H1 (cell line): ENCODE data around the gene YWHAQ. TPM values are rescaled to one million over a fixed set of nuclear protein-coding genes. Genes with fewer than 3 reads are reported as not detected.

Experiments
- CTCF ChIA-PET: fragments of 300-600 bp; sonication (Branson Sonifier 250); formaldehyde crosslinking; loops from one replicate; lab custom pipeline; 2021; ENCODE audit not compliant: partially characterized antibody; lab: Charles Lee
- POLR2A ChIA-PET: fragments of 300-600 bp; sonication (Branson Sonifier 250); formaldehyde crosslinking; loops from one replicate; lab custom pipeline; 2021; ENCODE audit warnings: inconsistent platforms; ENCODE audit not compliant: partially characterized antibody; lab: Charles Lee
- DNase-seq, 2 experiments: peaks; one replicate each; pipeline versions ENCODE4 v3.0.0 to v3.0.0-alpha.2; 2010 to 2022; ENCODE audit warnings: low spot score in 2 of 2, low read depth in 1 of 2, mixed read lengths in 1 of 2
- FAIRE-seq: peaks from 2 replicates; lab custom pipeline; 2011; peaks lifted over from hg19 to GRCh38; lab: Jason Lieb, UNC
- H2AFZ ChIP-seq: 2 replicates; pipeline ENCODE4 v1.8.1; 2012; ENCODE audit warnings: low read length, inconsistent platforms
- H2AK5ac ChIP-seq: 2 replicates; pipeline ENCODE4 v1.6.1; 2013; ENCODE audit warnings: low read depth, low read length
- H2BK120ac ChIP-seq: replicated peaks from 2 replicates; pipeline ENCODE3; 2013; ENCODE audit warnings: low read depth, low read length, inconsistent platforms
- H2BK12ac ChIP-seq: 2 replicates; pipeline ENCODE4 v1.6.1; 2013; ENCODE audit warnings: low read depth, low read length
- H2BK15ac ChIP-seq: 2 replicates; pipeline ENCODE4 v1.6.1; 2013; ENCODE audit warnings: low read length
- H2BK20ac ChIP-seq: 2 replicates; pipeline ENCODE4 v1.6.1; 2013; ENCODE audit warnings: low read length
- H2BK5ac ChIP-seq: 2 replicates; pipeline ENCODE4 v1.6.1; 2013; ENCODE audit warnings: low read depth, low read length
- H3K14ac ChIP-seq: 2 replicates; pipeline ENCODE4 v1.6.1; 2013; ENCODE audit warnings: inconsistent platforms; ENCODE audit not compliant: insufficient read length
- H3K18ac ChIP-seq: 2 replicates; pipeline ENCODE4 v1.6.1; 2013; ENCODE audit warnings: low read length; ENCODE audit errors: extremely low read depth
- H3K23ac ChIP-seq: 2 replicates; pipeline ENCODE4 v1.6.1; 2013; ENCODE audit warnings: inconsistent platforms; ENCODE audit not compliant: insufficient read length
- H3K23me2 ChIP-seq: 2 replicates; pipeline ENCODE4 v1.6.1; 2013; ENCODE audit warnings: low read depth, low read length
- H3K27ac ChIP-seq: 2 replicates; pipeline ENCODE4 v1.6.1; 2011; ENCODE audit warnings: low read depth, low read length, inconsistent platforms
- H3K27me3 ChIP-seq, 4 experiments: replicated peaks in 1 of 4; 1 replicate in 1 of 4; 2 replicates in 3 of 4; pipeline versions ENCODE4 v1.6.1 to v1.8.1; 2011 to 2013; ENCODE audit warnings: low read length in 3 of 4, mild to moderate bottlenecking in 3 of 4, inconsistent platforms in 2 of 4, mixed read lengths in 2 of 4, moderate library complexity in 1 of 4; ENCODE audit not compliant: control insufficient read depth in 3 of 4, insufficient read depth in 3 of 4; ENCODE audit errors: extremely low read depth in 1 of 4
- H3K36me3 ChIP-seq, 4 experiments: 2 replicates each; pipeline versions ENCODE4 v1.6.1 to v1.8.1; 2011 to 2013; ENCODE audit warnings: mild to moderate bottlenecking in 4 of 4, low read length in 3 of 4, moderate library complexity in 2 of 4, control low read depth in 1 of 4, inconsistent platforms in 1 of 4; ENCODE audit not compliant: insufficient read depth in 4 of 4, control insufficient read depth in 2 of 4
- H3K4ac ChIP-seq: replicated peaks from 2 replicates; pipeline ENCODE3; 2013; ENCODE audit warnings: low read length, low read depth, mixed read lengths, inconsistent platforms; ENCODE audit not compliant: insufficient read length
- H3K4me1 ChIP-seq, 4 experiments: replicated peaks in 1 of 4; 1 replicate in 1 of 4; 2 replicates in 3 of 4; pipeline versions ENCODE4 v1.6.1 to v1.8.1; 2011 to 2013; ENCODE audit warnings: low read length in 3 of 4, inconsistent platforms in 2 of 4, mixed read lengths in 1 of 4; ENCODE audit not compliant: insufficient read depth in 4 of 4, control insufficient read depth in 3 of 4
- H3K4me2 ChIP-seq, 2 experiments: 2 replicates each; pipeline versions ENCODE4 v1.6.1 to v1.8.1; 2011 to 2013; ENCODE audit warnings: low read depth in 2 of 2, low read length in 2 of 2, control low read depth in 1 of 2, inconsistent platforms in 1 of 2, mild to moderate bottlenecking in 1 of 2; ENCODE audit not compliant: insufficient read depth in 1 of 2
- H3K4me3 ChIP-seq, 4 experiments: fragments of 200-600, 300-600 bp in 1 of 4; sonication (generic), shearing (Covaris generic), sonication (Bioruptor Twin) in 1 of 4; 2 replicates each; pipeline versions ENCODE4 v1.5.1 to v1.8.1; 2011 to 2016; ENCODE audit warnings: low read length in 4 of 4, low read depth in 3 of 4, control low read depth in 2 of 4, inconsistent platforms in 2 of 4, mild to moderate bottlenecking in 2 of 4, mixed read lengths in 1 of 4, moderate library complexity in 1 of 4; ENCODE audit not compliant: insufficient read depth in 2 of 4; ENCODE audit errors: extremely low read depth in 1 of 4
- H3K56ac ChIP-seq: replicated peaks from 2 replicates; pipeline ENCODE3; 2013; ENCODE audit warnings: low read depth, mild to moderate bottlenecking, mixed read lengths, low read length, inconsistent platforms; ENCODE audit not compliant: insufficient read length
- H3K79me1 ChIP-seq: 2 replicates; pipeline ENCODE4 v1.6.1; 2013; ENCODE audit warnings: low read depth, low read length, control low read depth
- H3K79me2 ChIP-seq, 2 experiments: 2 replicates each; pipeline versions ENCODE4 v1.6.1 to v1.8.1; 2012 to 2013; ENCODE audit warnings: low read length in 2 of 2, mild to moderate bottlenecking in 2 of 2, inconsistent platforms in 1 of 2; ENCODE audit not compliant: insufficient read depth in 2 of 2, control insufficient read depth in 1 of 2
- H3K9ac ChIP-seq, 4 experiments: replicated peaks in 1 of 4; 1 replicate in 1 of 4; 2 replicates in 3 of 4; pipeline versions ENCODE4 v1.6.1 to v1.8.1; 2011 to 2013; ENCODE audit warnings: low read depth in 3 of 4, low read length in 3 of 4, control low read depth in 2 of 4, mild to moderate bottlenecking in 2 of 4, moderate library complexity in 2 of 4, inconsistent platforms in 1 of 4; ENCODE audit errors: extremely low read depth in 1 of 4
- H3K9me3 ChIP-seq, 2 experiments: 2 replicates each; pipeline versions ENCODE4 v1.6.1 to v1.8.1; 2012 to 2013; ENCODE audit warnings: mild to moderate bottlenecking in 2 of 2, moderate library complexity in 2 of 2, control low read depth in 1 of 2, inconsistent platforms in 1 of 2, low read depth in 1 of 2, low read length in 1 of 2, mixed read lengths in 1 of 2; ENCODE audit not compliant: insufficient read depth in 2 of 2
- H4K20me1 ChIP-seq, 2 experiments: replicated peaks in 1 of 2; 2 replicates each; pipeline versions ENCODE3 to v1.8.1; 2011 to 2013; ENCODE audit warnings: inconsistent platforms in 2 of 2, low read length in 2 of 2, mild to moderate bottlenecking in 1 of 2; ENCODE audit not compliant: insufficient read depth in 2 of 2, control insufficient read depth in 1 of 2
- H4K5ac ChIP-seq: 2 replicates; pipeline ENCODE4 v1.6.1; 2013; ENCODE audit warnings: low read length, low read depth, mixed read lengths, inconsistent platforms; ENCODE audit not compliant: insufficient read length
- H4K8ac ChIP-seq: 2 replicates; pipeline ENCODE4 v1.8.0; 2013; ENCODE audit warnings: mild to moderate bottlenecking, moderate library complexity, low read length, inconsistent platforms; ENCODE audit not compliant: insufficient read depth; ENCODE audit errors: extremely low read depth
- H4K91ac ChIP-seq: replicated peaks from 2 replicates; pipeline ENCODE3; 2013; ENCODE audit warnings: low read length, mixed read lengths, inconsistent platforms; ENCODE audit not compliant: insufficient read length
- SUZ12 ChIP-seq: fragments of 200-600 bp; sonication (generic); IDR thresholded peaks from 2 replicates; pipeline ENCODE4 v1.6.1; 2012; ENCODE audit warnings: mild to moderate bottlenecking, inconsistent platforms, low read length, moderate library complexity, mixed read lengths
- WGBS, 2 experiments: shearing (Covaris generic) in 1 of 2; methylation state at CpG; one replicate each; pipeline versions ENCODE4 v1.1.6 to v1.1.7; 2013 to 2015; ENCODE audit warnings: low lambda C conversion rate in 2 of 2, mixed read lengths in 2 of 2, inconsistent platforms in 1 of 2, low coverage in 1 of 2, missing lambda C conversion rate in 1 of 2; ENCODE audit not compliant: insufficient replicate concordance in 2 of 2, insufficient coverage in 1 of 2, insufficient read length in 1 of 2; ENCODE audit errors: extremely low coverage in 1 of 2, missing lambda C conversion rate in 1 of 2; 5-methylcytosine and 5-hydroxymethylcytosine counted together
- polyA plus RNA-seq, 7 experiments: library from polyadenylated mRNA; depleted of rRNA in 3 of 7; stranded (reverse) in 5 of 7; unstranded in 2 of 7; fragments of >200 nt in 5 of 7; fragments of 200-250 nt in 2 of 7; gene quantifications; 1 replicate in 5 of 7; 2 replicates in 1 of 7; 4 replicates in 1 of 7; pipeline versions ENCODE4 v1.2.1 to v1.2.3, GENCODE V29; 2011 to 2013; ENCODE audit warnings: missing spikeins in 2 of 7, mixed read lengths in 2 of 7
- total RNA-seq: library from RNA; stranded (reverse); fragmentation: NEBNext Ultra II Directional; extraction: Animal tissue kit (Norgen Biotek cat#: 25700); gene quantifications from 2 replicates; pipeline ENCODE4 v1.2.1, GENCODE V29; 2021
- TF ChIP-seq, protein P1 (sequence below): IDR thresholded peaks from 2 replicates; pipeline ENCODE4 v1.6.1; 2012; ENCODE audit warnings: inconsistent platforms

YWHAQ gene
- total and polyA plus RNA-seq, 2 of the 8 experiments (the other 6 are each of a cell fraction or from before 2014, with no cell fraction given): 244 to 480 TPM

DNA sequence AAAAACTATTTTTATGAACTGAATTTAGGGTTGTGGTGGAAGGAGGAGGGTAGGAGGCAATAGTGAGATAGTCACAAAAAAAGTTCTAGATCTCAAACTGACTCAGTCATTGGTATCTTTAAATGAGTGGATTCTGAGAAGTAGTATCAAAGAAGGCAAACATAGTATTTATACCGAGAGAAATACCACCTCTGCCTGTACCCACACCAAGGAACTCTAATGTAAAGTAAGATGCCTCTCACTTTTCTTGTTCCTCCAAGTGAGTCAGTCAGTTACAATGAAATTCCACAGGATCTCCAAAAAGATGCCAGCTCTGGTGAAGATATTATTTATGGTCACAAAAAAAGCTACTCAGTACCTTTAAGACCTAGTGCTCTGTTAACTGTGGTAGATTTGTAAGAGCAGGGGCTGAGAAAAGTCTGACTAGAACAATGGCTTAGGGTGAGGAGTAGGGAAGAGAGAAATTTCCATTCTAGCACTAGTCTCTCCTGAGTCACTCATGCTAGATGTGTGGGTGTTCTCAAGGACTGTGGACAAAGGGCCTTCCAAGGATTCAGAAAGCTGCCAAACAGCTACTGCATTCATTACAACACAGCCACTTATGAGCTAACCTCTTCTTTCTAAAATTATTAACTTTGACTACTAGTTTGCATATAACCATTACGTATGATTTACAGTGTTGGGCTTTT, 36.3 kb downstream of the YWHAQ start:
- H4K20me1 ChIP-seq: peaks cover 2 to 6% of the 10 kb centered on the region in 2 experiments

More for the DNA sequence above, 36.3 kb downstream of the YWHAQ start:
- no peak overlapping the region for H3K56ac ChIP-seq
- H2AK5ac ChIP-seq: no peak overlapping the region
- no peak overlapping the region for H3K9ac ChIP-seq
- H2BK120ac ChIP-seq: no peak overlapping the region
- H3K4me1 ChIP-seq: peaks cover 0 to 3% (median 0%) of the 10 kb centered on the region in 4 experiments; a peak in 1 of 7 replicates
- FAIRE-seq (no peak), DNase-seq (no peak)
- peaks cover 3 to 4% of the 10 kb centered on the region in 2 experiments; a peak in 2 of 4 replicates for H3K9me3 ChIP-seq
- ChIA-PET POLR2A (interaction anchor here (0.7 to 1.3 kb wide), 3 partner anchors 9 to 31 kb away, joined by 3 read pairs; no protein-coding TSS in a partner anchor), CTCF (interaction anchor here (0.7 to 1.4 kb wide), 4 partner anchors 17 to 59 kb away, joined by 3 to 5 read pairs (median 4); no protein-coding TSS in a partner anchor)
- H4K91ac ChIP-seq: no peak overlapping the region
- peaks cover 6% of the 10 kb centered on the region; the same call in 1 of the 2 replicates for H3K79me1 ChIP-seq
- H3K23me2 ChIP-seq: no peaks in the 10 kb centered on the region
- peaks cover 15 to 90% of the 10 kb centered on the region in 2 experiments for H3K79me2 ChIP-seq
- WGBS, 2 experiments: 90% methylated on average over 2 of the region's 2 CpGs; no CpG with 5 or more reads in 1 of the 2 experiments
- no peak overlapping the region for H3K14ac ChIP-seq
- no peak overlapping the region for H2BK15ac ChIP-seq
- H4K5ac ChIP-seq: no peak overlapping the region
- no peak overlapping the region for H2AFZ ChIP-seq
- H3K4me2 ChIP-seq: no peak overlapping the region
- no peak overlapping the region for H3K23ac ChIP-seq
- H3K27me3 ChIP-seq: no peaks in the 10 kb centered on the region
- no peak overlapping the region for H2BK5ac ChIP-seq
- H3K27ac ChIP-seq: no peak overlapping the region
- H3K4ac ChIP-seq: no peak overlapping the region
- no peak overlapping the region for H3K4me3 ChIP-seq
- TF ChIP-seq, protein P1, sequence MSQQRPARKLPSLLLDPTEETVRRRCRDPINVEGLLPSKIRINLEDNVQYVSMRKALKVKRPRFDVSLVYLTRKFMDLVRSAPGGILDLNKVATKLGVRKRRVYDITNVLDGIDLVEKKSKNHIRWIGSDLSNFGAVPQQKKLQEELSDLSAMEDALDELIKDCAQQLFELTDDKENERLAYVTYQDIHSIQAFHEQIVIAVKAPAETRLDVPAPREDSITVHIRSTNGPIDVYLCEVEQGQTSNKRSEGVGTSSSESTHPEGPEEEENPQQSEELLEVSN: no peak
- TF ChIP-seq SUZ12: no peak
- H3K36me3 ChIP-seq: peaks cover 0 to 35% (median 18%) of the 10 kb centered on the region in 4 experiments; a peak in 5 of 8 replicates
- no peak overlapping the region for H3K18ac ChIP-seq
- H4K8ac ChIP-seq: no peak overlapping the region
- H2BK20ac ChIP-seq: no peak overlapping the region
- no peak overlapping the region for H2BK12ac ChIP-seq
